ENCODE results near the gene FBL. TPM values are rescaled to one million over a fixed set of nuclear protein-coding genes. Genes with fewer than 3 reads are reported as not detected.
A peak's percentile ranks its signal among the peaks of the same experiment; 100 is the strongest.
"Not testable (repeated sequence)": the region's sequence is repeated elsewhere in the genome, so short reads cannot be mapped to it uniquely, and the experiment has no call there.

The FBL gene
- total RNA-seq, 1 donor from 2014 or later = 119 TPM

- DNase-seq; H3K27ac Mint-ChIP-seq (ENCODE audit: unreplicated experiment); H3K4me1 Mint-ChIP-seq (ENCODE audit: low read depth, unreplicated experiment); H3K4me3 Mint-ChIP-seq (ENCODE audit: unreplicated experiment); H3K27me3 Mint-ChIP-seq (ENCODE audit: unreplicated experiment); H3K36me3 Mint-ChIP-seq (ENCODE audit: unreplicated experiment); H3K9me3 Mint-ChIP-seq (ENCODE audit: unreplicated experiment): not testable (repeated sequence)
Observed at GRCh38 chr19:39878866-39879265, 32.7 kb upstream of the FBL start.

GRCh38 chr19:39878398-39878797 lies 32.2 kb upstream of the FBL start:
- peaks cover 1% of the 10 kb centered on the region for H3K9me3 Mint-ChIP-seq (ENCODE audit: unreplicated experiment)
- H3K27me3 Mint-ChIP-seq (ENCODE audit: unreplicated experiment) = peaks cover 2% of the 10 kb centered on the region
- no peak overlapping the region for H3K27ac Mint-ChIP-seq (ENCODE audit: unreplicated experiment)
- DNase-seq = no peak
- no peak overlapping the region for H3K4me3 Mint-ChIP-seq (ENCODE audit: unreplicated experiment)
- no peaks in the 10 kb centered on the region for H3K36me3 Mint-ChIP-seq (ENCODE audit: unreplicated experiment)
- TF ChIP-seq CTCF (IDR thresholded peaks at IDR 0.05; ENCODE audit: partially characterized antibody, unreplicated experiment) = no peak
- H3K4me1 Mint-ChIP-seq (ENCODE audit: low read depth, unreplicated experiment) = no peaks in the 10 kb centered on the region

GRCh38 chr19:39877982-39878381 lies 31.8 kb upstream of the FBL start:
- H3K27ac Mint-ChIP-seq (ENCODE audit: unreplicated experiment) = not testable (repeated sequence)

GRCh38 chr19:39877488-39877887 lies 31.3 kb upstream of the FBL start:
- not testable (repeated sequence) for DNase-seq; H3K27ac Mint-ChIP-seq (ENCODE audit: unreplicated experiment); H3K27me3 Mint-ChIP-seq (ENCODE audit: unreplicated experiment); H3K9me3 Mint-ChIP-seq (ENCODE audit: unreplicated experiment); H3K36me3 Mint-ChIP-seq (ENCODE audit: unreplicated experiment); H3K4me1 Mint-ChIP-seq (ENCODE audit: low read depth, unreplicated experiment); H3K4me3 Mint-ChIP-seq (ENCODE audit: unreplicated experiment)

More at GRCh38 chr19:39877982-39878381, 31.8 kb upstream of the FBL start:
- H3K9me3 Mint-ChIP-seq (ENCODE audit: unreplicated experiment); H3K36me3 Mint-ChIP-seq (ENCODE audit: unreplicated experiment); DNase-seq; H3K4me3 Mint-ChIP-seq (ENCODE audit: unreplicated experiment); H3K4me1 Mint-ChIP-seq (ENCODE audit: low read depth, unreplicated experiment); H3K27me3 Mint-ChIP-seq (ENCODE audit: unreplicated experiment): not testable (repeated sequence)

GRCh38 chr19:39876486-39876885 lies 30.3 kb upstream of the FBL start:
- not testable (repeated sequence) for H3K4me1 Mint-ChIP-seq (ENCODE audit: low read depth, unreplicated experiment); H3K4me3 Mint-ChIP-seq (ENCODE audit: unreplicated experiment); H3K27ac Mint-ChIP-seq (ENCODE audit: unreplicated experiment); DNase-seq; H3K36me3 Mint-ChIP-seq (ENCODE audit: unreplicated experiment); H3K9me3 Mint-ChIP-seq (ENCODE audit: unreplicated experiment); H3K27me3 Mint-ChIP-seq (ENCODE audit: unreplicated experiment)

- DNase-seq = peak; percentile 63
- H3K9me3 Mint-ChIP-seq (ENCODE audit: unreplicated experiment); H3K27me3 Mint-ChIP-seq (ENCODE audit: unreplicated experiment); H3K36me3 Mint-ChIP-seq (ENCODE audit: unreplicated experiment); H3K27ac Mint-ChIP-seq (ENCODE audit: unreplicated experiment); H3K4me3 Mint-ChIP-seq (ENCODE audit: unreplicated experiment); H3K4me1 Mint-ChIP-seq (ENCODE audit: low read depth, unreplicated experiment): not testable (repeated sequence)
Observed at GRCh38 chr19:39875401-39875864, 29.3 kb upstream of the FBL start.

- Mint-ChIP-seq H3K4me1 (ENCODE audit: low read depth, unreplicated experiment) (no peaks in the 10 kb centered on the region), H3K27ac (ENCODE audit: unreplicated experiment) (no peak overlapping the region), H3K27me3 (ENCODE audit: unreplicated experiment) (peaks cover 2% of the 10 kb centered on the region)
Observed at GRCh38 chr19:39874404-39874803, 28.2 kb upstream of the FBL start.

More at GRCh38 chr19:39874404-39874803, 28.2 kb upstream of the FBL start:
- TF ChIP-seq CTCF (IDR thresholded peaks at IDR 0.05; ENCODE audit: partially characterized antibody, unreplicated experiment) = no peak
- DNase-seq = no peak
- Mint-ChIP-seq H3K36me3 (ENCODE audit: unreplicated experiment) (no peaks in the 10 kb centered on the region), H3K9me3 (ENCODE audit: unreplicated experiment) (peaks cover 1% of the 10 kb centered on the region), H3K4me3 (ENCODE audit: unreplicated experiment) (no peak overlapping the region)

All from glutamatergic neuron (in vitro differentiated cells).